KG1 (cell line): ENCODE measurements around the gene FSTL4.
"Not testable (repeated sequence)": the region's sequence is repeated elsewhere in the genome, so short reads cannot be mapped to it uniquely, and the experiment has no call there.

Experiments
- DNase-seq: peaks from one replicate; lab custom pipeline; 2025; lab: John Stamatoyannopoulos, UW

The FSTL4 gene

GRCh38 chr5:133552925-133553525 is 59.3 kb downstream of the FSTL4 start:
- no peak for DNase-seq

- DNase-seq: no peak
Measured at GRCh38 chr5:133546500-133546899, 65.8 kb downstream of the FSTL4 start.

GRCh38 chr5:133544346-133544745 is 68.0 kb downstream of the FSTL4 start:
- no peak for DNase-seq

GRCh38 chr5:133539818-133540217 is 72.5 kb downstream of the FSTL4 start:
- DNase-seq: no peak

GRCh38 chr5:133538718-133539117 is 73.6 kb downstream of the FSTL4 start:
- DNase-seq: no peak

GRCh38 chr5:133535241-133535929 is 77.0 kb downstream of the FSTL4 start:
- DNase-seq: not testable (repeated sequence)

- no peak for DNase-seq
Measured at GRCh38 chr5:133534566-133534965, 77.8 kb downstream of the FSTL4 start.

- no peak for DNase-seq
Measured at GRCh38 chr5:133533541-133533940, 78.8 kb downstream of the FSTL4 start.

- DNase-seq: no peak
Measured at GRCh38 chr5:133531594-133531993, 80.7 kb downstream of the FSTL4 start.

GRCh38 chr5:133531178-133531577 is 81.2 kb downstream of the FSTL4 start:
- no peak for DNase-seq

GRCh38 chr5:133530270-133530669 is 82.1 kb downstream of the FSTL4 start:
- DNase-seq: no peak

GRCh38 chr5:133528841-133529240 is 83.5 kb downstream of the FSTL4 start:
- DNase-seq: no peak

GRCh38 chr5:133527311-133527710 is 85.0 kb downstream of the FSTL4 start:
- DNase-seq: no peak

- no peak for DNase-seq
Measured at GRCh38 chr5:133526368-133526767, 86.0 kb downstream of the FSTL4 start.

- DNase-seq: no peak
Measured at GRCh38 chr5:133525126-133525525, 87.2 kb downstream of the FSTL4 start.

GRCh38 chr5:133524666-133525065 is 87.7 kb downstream of the FSTL4 start:
- DNase-seq: no peak

GRCh38 chr5:133523961-133524586 is 88.3 kb downstream of the FSTL4 start:
- DNase-seq: no peak

- DNase-seq: no peak
Measured at GRCh38 chr5:133523013-133523658, 89.2 kb downstream of the FSTL4 start.

GRCh38 chr5:133521801-133522200 is 90.5 kb downstream of the FSTL4 start:
- no peak for DNase-seq

GRCh38 chr5:133520991-133521706 is 91.2 kb downstream of the FSTL4 start:
- DNase-seq: no peak

- DNase-seq: no peak
Measured at GRCh38 chr5:133520062-133520461, 92.3 kb downstream of the FSTL4 start.

- no peak for DNase-seq
Measured at GRCh38 chr5:133519191-133519590, 93.2 kb downstream of the FSTL4 start.
